Right lobe of liver (tissue), 6 donors: Measurements from ENCODE around the gene RAB22A. TPM values are rescaled to one million over a fixed set of nuclear protein-coding genes. Genes with fewer than 3 reads are reported as not detected.

Experiments
- ATAC-seq, 4 donors: fragments of 200-7000 bp; cut with Tn5 transposase; one replicate each; pipeline ENCODE4 v1.9.1; 2020; ENCODE audit warnings: mild to moderate bottlenecking in 4 of 4, moderate library complexity in 4 of 4
- DNase-seq, 3 donors: peaks; one replicate each; pipeline ENCODE4 v3.0.0-alpha.2; 2020
- H3K27ac ChIP-seq, 3 donors: fragments of 200-600 bp; one replicate each; pipeline ENCODE4 v1.8.0; 2022
- H3K27me3 ChIP-seq, 2 donors: fragments of 200-600 bp; one replicate each; pipeline ENCODE4 v1.8.0; 2022
- H3K36me3 ChIP-seq, 4 donors: fragments of 200-600 bp; sonication (generic) in 1 of 4; one replicate each; pipeline versions ENCODE4 v1.5.1 to v1.8.0; 2017 to 2022; ENCODE audit warnings: control low read depth in 1 of 4
- H3K4me1 ChIP-seq, 4 donors: fragments of 200-600 bp; sonication (generic) in 1 of 4; one replicate each; pipeline versions ENCODE4 v1.5.1 to v1.8.0; 2017 to 2022; ENCODE audit warnings: control low read depth in 1 of 4
- H3K4me3 ChIP-seq, 3 donors: fragments of 200-600 bp; one replicate each; pipeline ENCODE4 v1.8.0; 2022
- H3K9me3 ChIP-seq, 4 donors: fragments of 200-600 bp; sonication (generic) in 1 of 4; one replicate each; pipeline versions ENCODE4 v1.5.1 to v1.8.0; 2017 to 2022; ENCODE audit warnings: control low read depth in 1 of 4
- POLR2A ChIP-seq: fragments of 450-650 bp; IDR thresholded peaks from one replicate; pipeline ENCODE4 v1.6.1; 2017; ENCODE audit warnings: antibody characterized with exemption, mild to moderate bottlenecking
- WGBS: methylation state at CpG from one replicate; pipeline ENCODE4 v1.1.6; 2018; ENCODE audit warnings: low coverage, low lambda C conversion rate; ENCODE audit not compliant: insufficient coverage; ENCODE audit errors: missing lambda C conversion rate; 5-methylcytosine and 5-hydroxymethylcytosine counted together
- intact Hi-C, 2 donors: fragments of 100-400 bp; cut with DNase I; formaldehyde crosslinking; loops; one replicate each; pipeline versions ENCODE4 v1.11.2 to v1.14.1; 2022
- total RNA-seq, 6 experiments: library from RNA; depleted of rRNA in 2 of 6; stranded (reverse); fragments of >200 nt in 2 of 6; fragmentation: NEBNext Ultra II Directional in 3 of 6; extraction: Animal tissue kit (Norgen Biotek cat#: 25700) in 3 of 6; gene quantifications; one replicate each; pipeline versions ENCODE4 v1.1.0 to v1.2.4, GENCODE V29; 2016 to 2023
- TF ChIP-seq, protein P1 (sequence below), 4 donors: fragments of 200-600 bp in 3 of 4; fragments of 450-650 bp in 1 of 4; IDR thresholded peaks; one replicate each; pipeline versions ENCODE4 v1.5.1 to v1.8.0; 2016 to 2022; ENCODE audit warnings: antibody characterized with exemption in 4 of 4, mild to moderate bottlenecking in 2 of 4
- donor health status: DM: no; HTN: yes; CAD: no.
- donor health status: DM: no; HTN: no; CAD: no.
- donor health status: DM: no; HTN: no; CAD: no.
- donor health status: DM: no; HTN: yes; CAD: no.
- donor health status: DM: no; HTN: yes; CAD: no.

RAB22A gene
- total RNA-seq, 6 experiments from 2014 or later, result 7.4 to 11.6 (median 9.5) TPM

DNA sequence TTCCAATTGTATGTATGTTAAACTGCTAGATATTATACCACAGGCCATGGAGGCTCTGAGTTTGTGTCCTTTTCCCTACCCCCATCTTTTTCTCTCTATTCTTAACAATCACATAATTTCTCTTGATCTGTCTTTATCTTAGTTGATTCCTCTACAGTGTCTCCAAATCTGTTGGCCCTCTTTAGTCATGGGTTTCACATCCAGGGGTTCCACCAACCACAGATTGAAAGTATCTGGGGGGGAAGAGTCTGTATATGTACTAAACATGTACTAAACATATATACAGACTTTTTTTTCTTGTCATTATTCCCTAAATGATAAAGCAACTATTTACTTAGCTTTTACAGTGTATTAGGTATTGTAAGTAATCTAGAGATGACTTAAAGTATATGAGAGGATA is 20.2 kb downstream of the RAB22A start:
- TF ChIP-seq POLR2A, result no peak
- TF ChIP-seq, protein P1, sequence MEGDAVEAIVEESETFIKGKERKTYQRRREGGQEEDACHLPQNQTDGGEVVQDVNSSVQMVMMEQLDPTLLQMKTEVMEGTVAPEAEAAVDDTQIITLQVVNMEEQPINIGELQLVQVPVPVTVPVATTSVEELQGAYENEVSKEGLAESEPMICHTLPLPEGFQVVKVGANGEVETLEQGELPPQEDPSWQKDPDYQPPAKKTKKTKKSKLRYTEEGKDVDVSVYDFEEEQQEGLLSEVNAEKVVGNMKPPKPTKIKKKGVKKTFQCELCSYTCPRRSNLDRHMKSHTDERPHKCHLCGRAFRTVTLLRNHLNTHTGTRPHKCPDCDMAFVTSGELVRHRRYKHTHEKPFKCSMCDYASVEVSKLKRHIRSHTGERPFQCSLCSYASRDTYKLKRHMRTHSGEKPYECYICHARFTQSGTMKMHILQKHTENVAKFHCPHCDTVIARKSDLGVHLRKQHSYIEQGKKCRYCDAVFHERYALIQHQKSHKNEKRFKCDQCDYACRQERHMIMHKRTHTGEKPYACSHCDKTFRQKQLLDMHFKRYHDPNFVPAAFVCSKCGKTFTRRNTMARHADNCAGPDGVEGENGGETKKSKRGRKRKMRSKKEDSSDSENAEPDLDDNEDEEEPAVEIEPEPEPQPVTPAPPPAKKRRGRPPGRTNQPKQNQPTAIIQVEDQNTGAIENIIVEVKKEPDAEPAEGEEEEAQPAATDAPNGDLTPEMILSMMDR (IDR thresholded peaks at IDR 0.05), result no peak
- intact Hi-C loops, result no loop called here
- no peak for DNase-seq

DNA sequence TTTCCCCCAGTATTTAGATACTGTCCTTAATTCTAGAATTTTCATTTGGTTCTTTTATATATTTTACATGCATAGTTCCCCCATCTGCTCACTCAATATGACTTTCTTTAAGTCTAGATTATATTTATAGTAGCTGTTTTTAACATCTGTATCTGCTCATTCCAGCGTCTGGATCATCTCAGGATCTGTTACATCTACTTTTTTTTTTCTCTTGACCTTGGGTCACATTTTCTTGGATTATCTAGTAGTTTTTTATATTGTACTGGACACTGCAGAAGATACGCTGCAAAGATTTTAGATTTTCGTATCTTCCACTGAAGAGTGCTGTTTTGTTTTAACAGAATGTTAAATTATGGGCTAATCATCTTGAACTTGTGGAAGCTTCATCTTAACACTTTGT is 20.7 kb downstream of the RAB22A start:
- no peak for DNase-seq

More for the DNA sequence above, 20.2 kb downstream of the RAB22A start:
- H3K4me1 ChIP-seq, result peaks cover 0 to 13% (median 2%) of the 10 kb centered on the region in 4 donors
- no peak for ATAC-seq
- H3K27ac ChIP-seq, result no peak overlapping the region
- no peaks in the 10 kb centered on the region for H3K36me3 ChIP-seq
- no peaks in the 10 kb centered on the region for H3K27me3 ChIP-seq
- H3K4me3 ChIP-seq, result no peak overlapping the region
- no peaks in the 10 kb centered on the region for H3K9me3 ChIP-seq

DNA sequence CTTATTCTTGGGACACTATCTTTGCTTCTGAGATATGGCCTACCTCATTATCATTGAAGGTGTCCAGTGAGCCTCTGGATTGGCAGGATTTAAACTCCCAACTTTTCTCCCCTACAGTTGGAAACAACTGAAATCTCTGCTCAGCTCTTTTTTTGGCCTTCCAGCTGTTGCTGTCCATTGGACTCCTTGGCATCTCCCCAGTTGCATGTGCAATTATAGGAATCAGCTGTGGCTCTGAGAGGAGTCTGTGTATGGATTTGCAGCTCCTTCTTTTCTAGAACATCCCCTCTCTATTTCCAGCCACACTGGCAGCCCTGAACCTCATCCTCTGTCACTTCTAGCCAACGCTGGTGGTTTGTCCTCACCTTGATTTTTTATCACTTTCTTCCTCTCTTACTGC is 21.2 kb downstream of the RAB22A start:
- Histone ChIP-seq H3K4me3 (no peak overlapping the region), H3K4me1 (peaks cover 0 to 13% (median 2%) of the 10 kb centered on the region in 4 donors), H3K36me3 (no peaks in the 10 kb centered on the region), H3K27ac (no peak overlapping the region), H3K9me3 (no peaks in the 10 kb centered on the region), H3K27me3 (no peaks in the 10 kb centered on the region)
- intact Hi-C loops, result no loop called here
- ATAC-seq, result no peak
- TF ChIP-seq, protein P1 (IDR thresholded peaks at IDR 0.05), result no peak
- TF ChIP-seq POLR2A, result no peak
- DNase-seq, result no peak
- WGBS, result 82% methylated on average over 1 of the region's 1 CpG

More for the DNA sequence above, 20.7 kb downstream of the RAB22A start:
- no peak for ATAC-seq
- Histone ChIP-seq H3K9me3 (no peaks in the 10 kb centered on the region), H3K4me1 (peaks cover 0 to 13% (median 2%) of the 10 kb centered on the region in 4 donors), H3K36me3 (no peaks in the 10 kb centered on the region), H3K27me3 (no peaks in the 10 kb centered on the region), H3K27ac (no peak overlapping the region), H3K4me3 (no peak overlapping the region)
- TF ChIP-seq POLR2A, result no peak
- TF ChIP-seq, protein P1 (IDR thresholded peaks at IDR 0.05), result no peak
- intact Hi-C loops, result no loop called here
- 70% methylated on average over 3 of the region's 3 CpGs for WGBS

DNA sequence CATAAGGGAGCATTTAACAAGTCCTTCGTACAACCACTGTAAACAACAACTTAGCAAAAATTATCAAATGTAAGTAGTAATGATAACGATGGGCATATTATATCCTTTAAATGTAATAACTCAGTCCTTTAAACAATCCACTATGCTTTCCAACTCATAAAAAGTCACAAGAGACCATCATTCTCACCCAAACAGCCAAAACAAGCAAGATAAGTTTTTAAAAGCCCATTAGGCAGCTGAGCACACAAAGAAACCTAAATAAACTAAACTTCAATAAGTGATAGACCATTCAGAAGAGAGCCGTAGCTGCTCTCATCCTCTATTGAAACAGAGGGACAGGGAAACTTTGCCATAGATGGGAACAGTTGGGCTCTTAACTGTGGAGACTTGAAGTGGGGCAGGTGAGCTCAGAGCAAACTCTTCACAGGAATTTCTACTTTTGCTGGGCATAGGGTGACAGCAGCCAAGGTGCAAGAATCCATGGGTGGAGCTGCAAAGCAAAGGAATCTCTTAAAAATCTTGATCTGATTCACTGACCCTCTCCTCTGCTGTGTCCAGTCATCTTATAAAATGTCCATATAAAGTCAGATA is 22.5 kb downstream of the RAB22A start:
- Histone ChIP-seq H3K4me1 (peaks cover 0 to 8% (median 0%) of the 10 kb centered on the region in 4 donors), H3K4me3 (no peak overlapping the region), H3K27ac (no peak overlapping the region), H3K36me3 (no peaks in the 10 kb centered on the region), H3K27me3 (no peaks in the 10 kb centered on the region), H3K9me3 (no peaks in the 10 kb centered on the region)
- 63% methylated on average over 3 of the region's 3 CpGs for WGBS
- intact Hi-C loops, result no loop called here
- no peak for TF ChIP-seq POLR2A
- TF ChIP-seq, protein P1 (IDR thresholded peaks at IDR 0.05), result no peak
- no peak for DNase-seq
- no peak for ATAC-seq

DNA sequence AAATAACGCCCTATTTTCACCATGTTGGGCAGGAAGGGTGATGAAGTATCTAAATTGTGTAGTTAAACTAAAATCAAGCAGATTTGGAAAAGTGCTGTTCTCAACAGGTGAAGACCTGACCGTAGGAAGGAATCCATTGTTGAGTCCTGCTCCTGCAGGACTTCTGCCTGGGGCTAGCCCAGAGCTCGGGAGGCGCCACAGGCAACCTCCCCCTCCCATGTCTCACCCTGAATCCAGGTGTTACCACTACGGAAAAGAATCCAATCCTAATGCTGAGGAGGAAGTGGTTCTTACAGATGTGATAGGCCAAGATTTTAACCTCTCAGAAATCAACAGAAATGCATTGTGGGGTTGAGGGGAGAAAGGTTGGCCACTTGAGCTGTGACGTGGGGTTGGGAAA is 30.2 kb downstream of the RAB22A start:
- intact Hi-C loops, result no loop called here

More for the DNA sequence above, 30.2 kb downstream of the RAB22A start:
- Histone ChIP-seq H3K27ac (no peak overlapping the region), H3K27me3 (no peaks in the 10 kb centered on the region), H3K4me1 (no peaks in the 10 kb centered on the region), H3K4me3 (no peak overlapping the region), H3K36me3 (no peaks in the 10 kb centered on the region), H3K9me3 (no peaks in the 10 kb centered on the region)
- ATAC-seq (no peak), DNase-seq (no peak)
- TF ChIP-seq POLR2A, result no peak
- TF ChIP-seq, protein P1 (IDR thresholded peaks at IDR 0.05), result no peak
- WGBS, result 78% methylated on average over 5 of the region's 6 CpGs
